Transverse colon (tissue), 3 donors: ENCODE measurements around the gene CENPH.

Source experiments
- CTCF ChIP-seq, 5 experiments: fragments of 200-600 bp in 3 of 5; fragments of 450-650 bp in 2 of 5; sonication (generic) in 3 of 5; IDR thresholded peaks; 1 replicate in 2 of 5; 2 replicates in 3 of 5; pipeline ENCODE4 v1.5.1; 2016 to 2017; ENCODE audit warnings: antibody characterized with exemption in 5 of 5, inconsistent platforms in 3 of 5, mild to moderate bottlenecking in 2 of 5, moderate library complexity in 1 of 5
- EP300 ChIP-seq: sonication (generic); formaldehyde crosslinking; IDR thresholded peaks from one replicate; pipeline ENCODE4 v1.6.1; 2017; ENCODE audit warnings: antibody characterized with exemption, low read depth
- POLR2A ChIP-seq: fragments of 450-650 bp; IDR thresholded peaks from one replicate; pipeline ENCODE4 v1.6.1; 2016; ENCODE audit warnings: antibody characterized with exemption, mild to moderate bottlenecking, moderate library complexity

DNA sequence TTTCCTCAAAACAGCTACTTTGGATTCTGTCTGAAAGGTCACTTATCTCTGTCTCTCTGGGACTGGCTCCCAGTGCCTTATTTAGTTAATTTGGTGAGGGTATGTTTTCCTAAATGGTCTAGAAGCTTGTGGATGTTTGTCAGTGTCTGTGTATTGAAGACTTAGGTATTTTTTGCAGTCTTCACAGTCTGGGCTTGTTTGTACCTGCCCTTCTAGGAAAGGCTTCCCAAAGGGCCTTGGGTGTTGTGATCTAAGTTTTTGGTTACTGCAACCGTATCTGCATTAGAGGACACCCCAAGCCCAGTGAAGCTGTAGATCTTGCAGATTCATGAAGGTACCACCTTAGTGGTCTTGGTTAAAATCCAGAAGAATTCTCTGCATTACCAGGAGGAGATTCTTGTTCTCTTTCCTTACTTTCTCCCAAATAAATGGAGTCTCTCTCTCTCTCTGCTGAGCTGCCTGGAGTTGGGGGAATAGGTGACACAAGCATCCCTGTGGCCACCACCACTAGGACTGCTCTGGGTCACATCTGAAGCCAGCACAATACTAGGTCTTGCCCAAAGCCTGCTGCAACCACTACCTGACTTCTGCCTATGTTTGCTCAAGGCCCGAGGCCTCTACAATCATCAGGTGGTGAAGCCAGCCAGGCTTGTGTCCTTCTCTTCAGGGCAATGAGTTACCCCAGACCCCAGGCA lies 40.3 kb upstream of the CENPH start:
- no peak for TF ChIP-seq CTCF (IDR thresholded peaks at IDR 0.05)
- TF ChIP-seq EP300: no peak
- no peak for TF ChIP-seq POLR2A
